ENCODE results near the gene ZNF462.

Gene ZNF462

DNA sequence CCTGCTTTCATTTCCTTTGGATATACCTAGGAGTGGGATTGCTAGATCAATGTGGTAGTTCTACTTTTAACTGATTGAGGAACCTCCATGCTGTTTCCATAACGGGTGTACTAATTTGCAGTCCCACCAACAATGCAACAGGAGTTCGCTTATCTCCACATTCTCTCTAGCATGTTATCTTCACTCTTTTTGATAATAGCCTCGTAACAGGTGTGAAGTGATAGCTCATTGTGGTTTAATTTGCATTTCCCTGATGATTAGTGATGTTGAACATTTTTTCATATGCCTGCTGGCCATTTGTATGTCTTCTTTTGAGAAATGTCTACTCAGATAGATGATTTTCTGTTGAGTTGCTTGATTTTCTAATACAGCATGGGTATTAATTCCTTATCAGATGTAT, 142.2 kb downstream of the ZNF462 start:
- no peak for DNase-seq (ENCODE audit: low read depth)

DNA sequence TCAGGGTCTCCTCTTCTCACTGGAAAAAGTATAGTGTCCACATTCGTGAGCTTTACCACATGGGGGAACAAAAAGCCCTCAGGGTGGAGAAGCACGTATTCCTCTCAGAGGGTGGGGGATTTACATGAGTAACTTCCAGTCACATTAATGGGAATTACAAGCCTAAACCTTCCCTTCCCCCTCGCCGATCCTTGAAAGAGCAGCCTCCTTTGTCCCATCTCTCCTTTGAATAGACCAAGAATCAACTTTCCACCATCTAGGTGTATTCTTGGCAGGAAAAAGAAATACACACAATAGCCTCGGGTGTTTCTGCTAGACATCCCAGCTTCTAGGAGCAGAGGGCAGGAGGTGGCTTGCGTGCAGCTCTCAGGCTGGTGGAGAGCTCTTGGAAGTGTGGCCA, 144.4 kb downstream of the ZNF462 start:
- no peak for DNase-seq (ENCODE audit: low read depth)

DNA sequence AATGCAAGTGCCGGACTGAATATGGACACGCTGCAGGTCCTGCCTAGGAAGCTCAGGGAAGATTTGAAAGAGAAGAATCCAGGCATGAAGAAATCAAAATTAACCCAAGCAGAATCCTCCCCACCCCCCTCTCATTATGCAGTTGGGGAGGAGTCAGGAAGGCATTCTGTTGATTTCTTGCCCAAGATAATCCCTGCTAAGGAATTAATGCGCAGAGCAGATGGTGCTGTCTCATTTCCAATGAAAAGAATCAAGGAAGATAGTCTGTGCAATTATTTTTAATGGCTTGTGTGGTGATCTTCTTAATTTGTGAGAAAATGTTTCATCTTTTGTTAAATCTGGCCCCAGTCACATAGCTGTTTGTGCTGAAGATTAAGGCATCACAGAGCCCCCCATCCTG, 145.0 kb downstream of the ZNF462 start:
- no peak for DNase-seq (ENCODE audit: low read depth)

DNA sequence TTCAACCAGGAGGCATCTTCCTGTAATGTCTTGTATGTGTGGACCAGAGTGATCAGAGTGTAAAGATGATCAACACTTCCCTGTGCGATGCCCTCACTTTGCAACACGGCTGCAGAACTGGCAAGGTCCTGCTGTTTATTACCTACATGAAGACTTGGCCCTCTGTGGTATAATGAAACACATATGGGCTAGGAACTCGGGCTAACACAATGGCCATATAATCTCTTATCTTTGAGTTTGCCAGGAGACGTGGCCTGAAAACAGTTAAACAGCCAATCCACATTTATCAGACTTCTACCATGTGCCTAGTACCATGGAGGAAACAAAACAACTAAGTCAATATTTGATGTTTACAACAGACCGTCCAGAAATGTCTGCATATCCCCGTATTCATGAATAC, 145.5 kb downstream of the ZNF462 start:
- no peak for DNase-seq (ENCODE audit: low read depth)

DNA sequence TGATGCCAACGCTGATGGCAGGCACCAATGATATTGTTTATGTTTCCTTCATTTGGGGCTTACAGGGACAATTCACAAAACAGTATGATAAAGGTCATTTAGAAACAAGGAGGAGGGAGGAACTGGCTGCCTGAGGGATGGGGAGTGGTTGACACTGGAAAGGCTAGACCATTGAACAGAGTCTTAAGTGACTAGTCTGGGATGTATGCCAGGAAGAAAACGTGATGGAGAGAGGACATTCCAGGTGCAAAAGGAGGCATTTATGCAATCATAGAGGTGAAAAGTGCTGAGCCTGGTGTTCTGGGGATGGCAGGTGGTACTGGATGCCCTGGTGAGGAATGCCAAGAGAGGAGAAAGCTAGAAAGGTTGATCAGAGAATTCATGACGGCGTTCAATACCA, 153.4 kb downstream of the ZNF462 start:
- no peak for DNase-seq (ENCODE audit: low read depth)

DNA sequence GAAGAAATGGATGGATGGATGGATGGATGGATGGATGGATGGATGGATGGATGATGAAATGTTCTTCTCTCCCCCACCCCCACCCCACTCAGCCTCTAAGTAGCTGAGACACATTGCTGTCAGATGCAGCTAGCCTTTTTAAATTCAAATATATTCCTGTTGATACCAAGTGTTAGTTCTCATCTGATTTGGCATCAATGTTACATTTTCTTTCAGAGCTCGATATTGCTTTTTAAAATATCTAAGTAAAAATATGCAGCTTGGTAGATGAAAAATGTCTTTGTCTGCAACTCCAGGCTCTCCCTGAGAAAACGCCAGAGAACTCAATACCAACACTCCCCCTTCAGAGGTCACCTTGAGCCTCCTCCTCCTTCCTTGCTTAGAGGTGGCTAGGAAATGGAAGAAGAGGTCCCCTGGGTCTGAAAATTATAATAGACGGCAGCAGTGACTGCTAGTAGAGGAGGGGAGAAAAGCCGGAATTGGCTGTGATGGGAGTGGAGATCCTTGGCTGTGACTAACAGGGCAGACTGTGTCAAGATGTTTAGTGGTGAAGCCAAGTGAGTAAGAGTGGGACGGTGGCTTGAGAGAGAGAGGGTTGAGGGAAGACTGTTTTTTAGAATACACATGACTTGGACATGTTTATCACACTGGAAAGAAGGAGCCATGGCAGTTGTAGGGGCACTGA, 156.0 kb downstream of the ZNF462 start:
- DNase-seq (ENCODE audit: low read depth), result no peak

DNA sequence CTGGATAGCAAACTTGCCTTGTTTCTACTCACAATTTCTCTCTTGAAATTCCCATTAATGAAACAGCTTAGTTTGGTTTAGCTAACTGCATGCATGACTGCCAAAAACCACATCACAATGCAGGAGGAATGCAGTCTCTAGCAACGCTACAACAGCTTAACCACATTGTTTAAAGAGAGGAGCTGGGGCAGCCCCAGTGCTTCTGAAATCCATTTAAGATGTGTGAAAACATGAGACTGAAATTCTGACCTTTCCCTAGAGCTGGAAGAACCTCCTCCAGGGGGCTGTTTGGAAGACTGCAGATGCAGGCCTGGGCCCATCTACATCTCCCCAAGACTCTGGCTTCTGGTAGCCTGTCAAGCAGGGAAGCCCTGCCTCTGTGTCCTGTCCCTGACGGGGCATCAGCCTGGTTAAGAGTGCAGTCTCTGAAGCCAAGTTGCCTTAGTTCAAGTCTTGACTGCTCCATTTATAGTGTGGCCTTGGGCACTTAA, 157.1 kb downstream of the ZNF462 start:
- no peak for DNase-seq (ENCODE audit: low read depth)

DNA sequence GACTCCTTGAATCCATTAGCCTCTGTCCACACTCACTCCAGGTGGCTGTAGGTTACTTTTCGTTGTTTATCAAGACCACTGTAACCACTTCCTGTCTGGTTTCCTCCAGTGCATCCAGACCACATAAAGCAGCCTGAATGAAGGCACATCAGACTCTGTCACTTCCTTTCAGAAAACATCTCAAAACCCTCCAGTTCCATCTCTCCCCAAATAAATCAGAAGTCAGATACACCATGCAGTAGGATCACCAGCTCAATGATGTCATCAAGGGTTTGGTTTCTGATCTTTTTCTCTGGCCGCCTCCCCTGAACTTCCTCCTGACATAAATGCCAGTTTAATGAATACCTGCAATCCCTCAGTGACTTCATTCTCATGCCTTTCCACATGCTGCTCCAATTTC, 161.2 kb downstream of the ZNF462 start:
- no peak for DNase-seq (ENCODE audit: low read depth)

DNA sequence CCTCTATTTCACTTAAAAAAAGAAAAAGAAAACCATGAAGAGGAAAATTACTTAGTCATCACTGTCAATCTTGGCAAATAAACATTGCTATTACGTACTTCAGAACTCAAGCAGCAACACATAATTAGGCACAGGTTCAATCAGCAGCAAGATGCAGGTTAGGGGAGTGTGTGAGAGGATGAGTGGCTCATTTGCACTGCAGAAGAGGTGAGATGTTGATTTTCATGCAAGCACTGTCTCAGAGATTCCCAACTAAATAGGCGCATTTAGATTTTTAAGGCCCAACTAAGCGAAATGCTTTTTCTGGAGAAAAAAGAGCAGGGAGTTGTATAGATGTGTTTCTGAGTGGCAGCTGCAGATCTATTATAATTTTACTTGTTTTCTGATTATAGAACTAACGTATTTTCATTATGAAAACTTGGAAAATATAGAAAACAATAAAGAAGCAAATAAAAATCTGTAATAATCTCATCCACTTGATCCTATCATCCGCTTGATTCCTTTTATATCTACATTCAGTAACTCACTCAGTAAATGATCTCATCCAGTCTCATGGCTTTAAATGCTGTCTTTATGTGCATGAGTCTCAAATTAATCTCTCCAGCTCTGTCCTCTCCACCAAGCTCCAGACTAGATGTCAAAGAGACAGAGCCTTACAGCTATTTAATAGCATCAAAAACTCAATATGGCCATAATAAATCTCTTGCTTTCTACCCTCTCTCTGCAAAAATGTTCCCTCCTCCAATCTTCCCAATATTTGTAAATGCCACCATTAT, 162.5 kb downstream of the ZNF462 start:
- DNase-seq (ENCODE audit: low read depth), result no peak

DNA sequence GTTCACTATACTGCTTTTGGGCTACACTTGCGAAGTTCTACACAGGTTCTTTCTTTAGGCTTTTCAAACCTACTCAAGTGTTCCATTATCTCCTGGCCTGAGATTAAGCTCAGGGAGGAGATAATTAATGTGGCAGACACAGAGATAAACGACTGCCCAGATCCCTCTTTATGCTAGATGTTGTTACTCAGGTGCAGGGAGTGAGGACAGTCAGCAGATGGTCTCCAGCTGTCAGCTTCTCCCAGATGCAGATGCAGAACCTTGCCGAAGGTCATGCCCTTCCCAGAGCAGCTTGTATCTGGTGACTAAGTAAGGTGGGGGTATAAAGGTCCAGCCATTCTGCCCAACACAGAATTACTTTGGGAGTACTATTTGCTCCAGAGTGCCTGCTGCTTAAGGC, 166.2 kb downstream of the ZNF462 start:
- no peak for DNase-seq (ENCODE audit: low read depth)

DNA sequence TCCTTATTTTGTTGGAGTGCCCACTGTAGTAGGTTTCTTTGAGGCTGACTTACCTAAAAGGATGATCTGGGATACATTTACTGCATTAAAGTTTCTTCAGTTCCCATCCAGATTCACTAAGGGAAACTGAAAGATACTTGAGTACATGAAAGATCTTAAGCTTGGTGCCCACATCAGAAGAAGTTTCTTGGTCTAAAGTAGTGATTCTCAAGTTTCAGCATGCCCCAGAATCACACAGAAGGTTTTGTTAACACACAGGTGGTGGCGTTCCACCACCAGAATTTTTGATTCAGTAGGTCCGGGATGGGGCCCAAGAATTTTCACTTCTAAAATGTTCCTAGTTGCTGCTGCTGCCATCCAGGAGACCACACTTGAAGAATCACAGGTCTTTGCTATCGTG, 171.0 kb downstream of the ZNF462 start:
- DNase-seq (ENCODE audit: low read depth), result no peak

DNA sequence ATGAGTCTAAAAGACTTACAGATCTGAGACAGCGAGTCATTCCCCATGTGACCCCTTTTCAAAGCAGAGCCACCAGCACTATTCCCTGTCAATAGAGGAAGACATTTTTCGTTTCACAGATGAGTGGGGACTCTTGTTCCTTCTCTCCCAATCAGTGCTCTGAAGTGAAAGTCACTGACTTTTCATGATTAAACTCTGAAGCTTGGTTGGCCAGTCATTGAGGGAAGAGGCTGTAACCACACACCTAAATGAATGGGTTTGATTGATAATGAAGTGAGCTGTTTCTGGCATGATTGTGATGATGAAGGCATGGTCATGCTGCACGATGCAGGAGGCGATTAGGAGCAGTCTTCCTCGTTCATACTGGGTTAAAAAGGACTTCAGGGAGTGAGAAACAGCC, 171.9 kb downstream of the ZNF462 start:
- DNase-seq (ENCODE audit: low read depth), result no peak

DNA sequence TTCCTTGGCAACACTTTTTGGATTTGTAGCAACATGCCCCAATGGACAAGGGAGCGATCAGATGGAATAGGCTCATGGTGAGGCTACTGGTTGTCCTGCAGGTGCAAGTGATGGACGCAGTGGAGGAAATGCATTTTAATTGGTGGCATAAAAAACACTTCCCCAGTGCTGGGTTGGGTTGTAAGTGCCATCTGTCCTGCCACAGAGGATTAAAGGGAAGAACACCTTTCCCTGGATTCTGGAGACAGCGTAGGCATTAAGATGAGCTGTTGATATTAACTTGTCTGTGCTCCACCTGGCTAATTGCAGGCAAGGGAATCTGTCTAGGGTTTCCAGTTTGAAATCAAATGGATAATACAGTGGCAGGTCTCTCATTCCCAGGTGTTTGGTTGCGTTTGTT, 173.4 kb downstream of the ZNF462 start:
- DNase-seq (ENCODE audit: low read depth), result no peak

DNA sequence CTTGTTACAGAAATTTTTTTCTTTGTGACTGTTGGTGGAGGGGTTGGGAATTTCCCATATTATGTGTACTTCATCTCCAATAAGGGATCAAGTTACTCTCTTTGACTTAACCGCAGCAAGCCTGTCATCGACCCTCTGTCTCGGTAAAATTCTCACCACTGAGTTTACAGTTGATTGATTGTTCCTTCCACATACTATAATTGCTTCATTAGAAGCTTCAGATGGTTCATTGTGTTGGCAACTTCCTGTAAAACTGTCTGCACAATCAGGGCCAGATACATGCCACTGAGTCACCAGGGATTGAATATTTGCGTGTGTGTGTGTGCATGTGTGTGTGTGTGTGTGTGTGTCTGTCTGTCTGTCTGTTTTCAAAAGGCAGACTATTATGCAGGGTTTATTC, 176.6 kb downstream of the ZNF462 start:
- DNase-seq (ENCODE audit: low read depth), result no peak

DNA sequence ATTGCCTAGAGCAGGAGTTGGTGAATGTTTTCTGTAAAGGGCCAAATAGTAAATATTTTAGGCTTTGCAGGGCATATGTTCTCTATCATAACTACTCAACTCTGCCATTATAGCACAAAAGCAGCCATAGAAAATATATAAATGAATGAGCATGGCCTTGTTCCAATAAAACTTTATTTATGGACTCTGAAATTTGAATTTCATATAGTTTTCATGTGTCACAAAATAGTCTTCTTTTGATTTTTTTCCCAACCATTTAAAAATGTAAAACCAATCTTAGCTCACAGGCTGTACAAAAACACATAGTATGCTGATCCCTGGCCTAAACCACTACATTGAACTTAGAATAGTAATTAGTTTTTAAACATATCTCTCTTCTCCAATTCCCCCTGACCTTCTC, 179.6 kb downstream of the ZNF462 start:
- DNase-seq (ENCODE audit: low read depth), result no peak

DNA sequence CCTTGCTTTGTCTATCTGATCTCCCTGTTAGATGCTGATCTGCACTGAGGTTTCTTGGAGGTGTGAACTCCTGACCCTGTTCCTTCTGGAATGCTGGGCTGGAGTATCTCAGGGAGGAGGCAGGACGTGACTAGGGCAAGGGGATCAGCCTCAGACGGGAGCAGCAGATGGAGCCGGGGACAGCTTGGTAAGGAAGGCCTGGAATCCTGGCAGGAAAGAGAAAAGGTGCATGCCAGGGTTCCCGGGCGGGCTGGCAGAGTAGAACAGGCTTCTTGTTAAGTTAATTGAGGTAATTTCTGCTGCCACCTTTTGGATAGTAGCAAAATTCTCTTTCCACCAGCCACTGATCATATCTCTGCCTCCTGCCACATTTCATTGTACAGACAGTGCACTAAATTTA, 180.9 kb downstream of the ZNF462 start:
- DNase-seq (ENCODE audit: low read depth), result no peak

DNA sequence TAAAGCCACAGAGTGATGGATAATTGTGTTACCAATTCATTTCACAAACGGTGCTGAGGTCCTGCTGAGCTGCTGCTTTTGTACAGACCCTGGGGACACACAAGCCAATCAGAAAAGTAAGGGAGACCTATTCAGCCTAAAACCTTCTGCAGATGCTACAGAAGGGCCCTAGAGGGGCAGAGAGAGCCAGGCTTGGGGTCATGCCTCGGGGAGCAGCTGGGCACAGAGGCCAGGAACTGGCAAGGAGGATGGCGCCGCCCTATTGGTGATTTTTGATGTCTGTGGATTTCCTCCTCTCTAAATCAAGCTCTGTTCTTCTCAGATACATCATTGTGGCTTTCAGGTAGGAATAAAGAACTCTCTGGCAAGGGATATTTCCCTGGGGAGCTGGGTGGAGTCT, 181.9 kb downstream of the ZNF462 start:
- DNase-seq (ENCODE audit: low read depth), result no peak

DNA sequence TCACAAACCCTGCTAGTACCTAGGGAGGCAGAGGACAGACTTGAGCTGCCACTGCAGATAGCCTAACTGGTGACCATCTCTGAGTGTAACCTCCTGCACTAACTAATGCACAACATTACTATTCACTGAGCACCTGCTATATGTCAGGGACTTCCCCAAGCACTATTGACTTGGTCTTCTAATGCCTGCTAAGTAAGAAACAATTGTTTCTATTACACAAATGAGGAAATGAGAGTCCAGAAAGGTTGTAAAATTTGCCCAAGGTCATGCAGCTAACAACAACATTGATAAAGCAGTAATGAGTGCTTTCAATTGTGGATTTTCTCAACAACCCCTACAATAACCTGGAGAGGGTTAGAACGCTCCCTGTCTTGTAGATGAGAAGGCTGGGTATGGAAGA, 183.7 kb downstream of the ZNF462 start:
- DNase-seq (ENCODE audit: low read depth), result no peak

DNA sequence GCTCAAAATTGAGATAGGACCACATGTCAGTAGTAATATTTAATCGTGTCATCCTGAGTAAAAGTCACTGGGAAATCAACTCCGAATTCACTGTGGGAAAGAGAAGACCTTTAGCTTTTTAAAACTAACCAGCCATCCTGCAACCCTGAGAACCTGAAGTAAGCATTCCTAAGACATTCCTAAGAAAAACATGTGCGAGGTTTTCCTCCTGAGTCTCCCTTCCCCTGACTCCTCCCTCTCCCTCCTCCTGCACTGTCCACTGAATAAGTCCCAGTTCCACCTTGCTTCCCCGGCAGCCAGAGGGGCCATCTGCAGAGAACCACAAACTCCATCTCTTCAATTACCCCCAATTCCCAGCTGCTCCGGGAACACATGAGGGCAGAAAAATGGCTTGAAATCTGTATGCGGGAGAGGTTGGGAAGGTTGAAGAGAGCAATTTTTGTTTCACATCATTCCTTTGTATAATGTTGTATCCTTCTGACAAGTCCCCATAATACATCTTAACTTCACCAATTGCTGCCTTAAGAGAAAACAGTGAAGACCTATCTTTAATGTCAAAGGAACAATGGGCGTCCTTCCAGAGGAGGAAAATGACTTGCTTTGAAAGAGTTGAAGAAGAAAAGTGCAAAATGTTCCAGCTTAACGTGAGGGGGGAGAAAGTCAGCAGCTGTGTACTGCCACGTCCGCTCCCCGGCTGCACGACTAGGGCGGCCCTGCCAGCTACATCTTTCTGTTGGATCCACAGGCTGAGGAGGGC, 186.3 kb downstream of the ZNF462 start:
- DNase-seq (ENCODE audit: low read depth), result no peak

DNA sequence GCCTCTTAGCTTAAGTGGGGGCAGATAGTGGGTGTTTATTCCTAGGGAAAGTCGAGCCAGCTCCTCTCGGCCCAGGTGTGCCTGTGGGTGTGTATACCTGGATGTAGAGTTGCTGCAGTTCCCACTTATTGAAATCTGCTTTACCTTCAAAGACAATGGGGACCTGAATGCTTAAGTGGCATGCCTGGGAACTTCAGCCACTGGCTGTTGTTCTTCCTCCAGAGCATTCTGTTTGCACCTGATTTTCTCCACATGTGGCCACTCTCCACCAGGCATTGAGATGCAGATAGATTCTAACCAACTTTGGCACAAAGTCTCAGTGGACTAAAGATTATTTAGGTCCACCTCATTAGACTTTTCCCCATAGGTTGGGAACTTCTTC, 186.8 kb downstream of the ZNF462 start:
- no peak for DNase-seq (ENCODE audit: low read depth)

DNA sequence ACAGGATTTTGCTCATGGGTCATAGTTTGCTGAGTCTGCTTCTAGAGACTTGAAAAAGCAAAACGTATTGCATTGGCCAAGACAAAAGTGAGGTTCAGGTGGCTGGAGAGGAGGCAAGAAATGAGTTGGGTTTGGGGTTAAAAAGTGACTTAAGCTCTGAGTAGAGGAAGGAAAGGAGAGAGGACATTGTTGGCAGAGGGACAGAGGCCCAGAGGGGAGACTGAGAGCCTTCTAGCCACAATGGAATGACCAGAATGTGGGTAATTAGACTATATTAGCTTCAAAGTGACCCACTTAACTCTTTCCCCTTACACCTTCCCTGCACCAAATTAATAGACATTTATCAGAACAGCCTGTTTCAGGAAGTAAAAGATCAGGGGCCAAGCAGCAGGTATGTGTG, 188.4 kb downstream of the ZNF462 start:
- DNase-seq (ENCODE audit: low read depth), result no peak

DNA sequence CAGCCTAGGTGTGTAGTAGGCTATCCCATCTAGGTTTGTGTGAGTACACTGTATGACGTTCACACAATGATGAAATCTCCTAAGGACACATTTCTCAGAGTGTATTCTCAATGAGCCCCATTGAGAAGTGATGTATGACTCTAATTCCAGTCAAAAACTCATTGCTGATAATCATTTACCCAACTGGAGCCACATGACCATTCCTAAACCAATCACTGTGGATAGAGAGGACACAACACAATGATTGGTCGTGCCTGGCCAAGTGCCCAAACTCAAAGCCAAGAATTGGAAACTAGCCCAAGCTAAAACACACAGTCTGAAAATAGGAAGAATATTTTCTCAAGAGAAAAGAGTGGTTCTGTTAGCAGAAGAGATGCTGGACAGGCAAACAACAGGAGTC, 191.2 kb downstream of the ZNF462 start:
- DNase-seq (ENCODE audit: low read depth), result no peak

DNA sequence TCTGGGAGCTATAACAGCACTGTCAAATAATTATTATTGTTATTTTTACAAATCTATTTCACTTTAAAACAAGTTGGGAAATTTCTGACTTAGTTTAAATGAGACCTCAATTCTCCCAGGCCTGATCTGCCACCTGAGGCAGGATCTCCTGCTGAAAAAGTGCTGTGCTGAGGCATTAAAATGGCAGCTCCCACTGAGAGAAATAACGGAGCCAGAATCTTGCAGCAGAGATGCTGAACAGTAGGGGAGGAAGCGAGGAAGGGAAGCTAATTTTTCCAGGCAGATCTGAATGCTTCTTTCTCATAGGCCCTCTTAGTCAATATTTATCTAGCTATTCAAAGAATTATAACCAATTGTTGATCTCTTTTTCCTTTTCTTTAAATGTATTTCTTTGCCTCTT, 196.3 kb downstream of the ZNF462 start:
- DNase-seq (ENCODE audit: low read depth), result no peak
